Cardiac muscle cell (in vitro differentiated cells and primary cell): ENCODE results near the gene PTGIR. TPM values are rescaled to one million over a fixed set of nuclear protein-coding genes. Genes with fewer than 3 reads are reported as not detected.

Experiments
- DNase-seq, 2 donors: peaks; one replicate each; pipeline versions ENCODE4 v3.0.0 to v3.0.0-alpha.2; 2010 to 2017; ENCODE audit warnings: low read depth in 1 of 2, low spot score in 1 of 2
- H3K27ac ChIP-seq: fragments of 200-600 bp; sonication (generic); 2 replicates; pipeline ENCODE4 v1.5.1; 2016
- H3K27me3 ChIP-seq: fragments of 200-600 bp; sonication (generic); 2 replicates; pipeline ENCODE4 v1.6.0; 2016; ENCODE audit warnings: control low read depth
- H3K36me3 ChIP-seq: fragments of 200-600 bp; sonication (generic); 2 replicates; pipeline ENCODE4 v1.5.1; 2016; ENCODE audit warnings: control low read depth
- H3K4me1 ChIP-seq: fragments of 200-600 bp; sonication (generic); 2 replicates; pipeline ENCODE4 v1.8.1; 2017; ENCODE audit warnings: low read depth, mild to moderate bottlenecking, mixed run types
- H3K4me3 ChIP-seq: fragments of 200-600 bp; sonication (generic); 2 replicates; pipeline ENCODE4 v1.5.1; 2016; ENCODE audit warnings: mild to moderate bottlenecking
- H3K9me3 ChIP-seq: fragments of 200-600 bp; sonication (generic); 2 replicates; pipeline ENCODE4 v1.5.1; 2017; ENCODE audit warnings: low read depth, mild to moderate bottlenecking, control low read depth
- polyA plus RNA-seq: library from polyadenylated mRNA; unstranded; fragments of >200 nt; fragmentation: Nextera tagmentation; extraction: Ambion mirVana; gene quantifications from 2 replicates; pipeline ENCODE4 v1.2.1, GENCODE V29; 2016
- total RNA-seq: library from RNA; depleted of rRNA; stranded (reverse); fragments of >200 nt; gene quantifications from 2 replicates; pipeline ENCODE4 v1.2.3, GENCODE V29; 2016
- TF ChIP-seq, protein P1 (sequence below): IDR thresholded peaks from 2 replicates; pipeline ENCODE4 v1.5.1; 2012; ENCODE audit warnings: low read depth, mild to moderate bottlenecking, low read length

The PTGIR gene, protein sequence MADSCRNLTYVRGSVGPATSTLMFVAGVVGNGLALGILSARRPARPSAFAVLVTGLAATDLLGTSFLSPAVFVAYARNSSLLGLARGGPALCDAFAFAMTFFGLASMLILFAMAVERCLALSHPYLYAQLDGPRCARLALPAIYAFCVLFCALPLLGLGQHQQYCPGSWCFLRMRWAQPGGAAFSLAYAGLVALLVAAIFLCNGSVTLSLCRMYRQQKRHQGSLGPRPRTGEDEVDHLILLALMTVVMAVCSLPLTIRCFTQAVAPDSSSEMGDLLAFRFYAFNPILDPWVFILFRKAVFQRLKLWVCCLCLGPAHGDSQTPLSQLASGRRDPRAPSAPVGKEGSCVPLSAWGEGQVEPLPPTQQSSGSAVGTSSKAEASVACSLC
- total RNA-seq (0.12 and 0.35 TPM in 2 replicates), polyA plus RNA-seq (0.82 TPM in 1 of 2 replicates, not detected in the other)

DNA sequence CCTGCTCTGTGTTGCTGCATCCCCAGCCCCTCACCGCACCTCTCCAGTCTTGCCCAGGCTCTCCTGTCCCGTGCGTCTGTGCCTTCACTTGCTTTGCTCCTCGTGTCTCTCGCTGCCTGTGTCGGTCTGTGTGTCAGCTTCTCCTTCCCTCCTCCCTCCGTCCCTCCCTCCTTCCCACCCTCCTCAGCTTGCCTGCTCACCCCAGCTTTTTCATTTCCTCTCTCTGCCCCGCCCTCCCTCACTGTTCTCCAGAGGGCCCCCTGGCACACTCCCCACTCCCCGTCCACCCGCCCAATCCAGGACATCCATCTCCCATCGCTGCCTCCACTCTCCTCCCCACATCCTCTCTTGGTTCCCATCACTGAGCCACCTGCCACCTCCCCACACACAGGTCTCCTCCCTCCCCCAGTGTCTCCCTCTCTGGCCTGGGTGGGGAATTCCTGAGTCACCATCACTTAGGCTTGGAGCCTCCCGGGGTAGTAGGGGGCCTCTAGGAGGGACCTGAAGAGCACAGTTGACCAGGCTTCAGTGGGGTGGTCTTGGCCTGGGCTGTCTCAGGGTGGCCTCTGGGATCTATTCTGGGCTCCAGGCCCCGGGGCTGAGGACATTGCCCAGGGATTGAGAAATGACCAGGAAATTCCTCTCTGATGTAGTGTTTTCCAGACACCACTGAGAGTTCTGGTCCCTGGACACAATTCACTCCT, at the start of gene PTGIR:
PTGIR (minus strand) TSS at position 132 of the 704 bp plus-strand sequence. CDS start 864 bp downstream, outside the sequence.
- H3K36me3 ChIP-seq: no peaks in the 10 kb centered on the region
- peak in 1 of 2 donors; percentile 90 for DNase-seq
- H3K4me3 ChIP-seq: no peak within 1 kb of the TSS
- no peaks in the 10 kb centered on the region for H3K27me3 ChIP-seq
- TF ChIP-seq, protein P1, sequence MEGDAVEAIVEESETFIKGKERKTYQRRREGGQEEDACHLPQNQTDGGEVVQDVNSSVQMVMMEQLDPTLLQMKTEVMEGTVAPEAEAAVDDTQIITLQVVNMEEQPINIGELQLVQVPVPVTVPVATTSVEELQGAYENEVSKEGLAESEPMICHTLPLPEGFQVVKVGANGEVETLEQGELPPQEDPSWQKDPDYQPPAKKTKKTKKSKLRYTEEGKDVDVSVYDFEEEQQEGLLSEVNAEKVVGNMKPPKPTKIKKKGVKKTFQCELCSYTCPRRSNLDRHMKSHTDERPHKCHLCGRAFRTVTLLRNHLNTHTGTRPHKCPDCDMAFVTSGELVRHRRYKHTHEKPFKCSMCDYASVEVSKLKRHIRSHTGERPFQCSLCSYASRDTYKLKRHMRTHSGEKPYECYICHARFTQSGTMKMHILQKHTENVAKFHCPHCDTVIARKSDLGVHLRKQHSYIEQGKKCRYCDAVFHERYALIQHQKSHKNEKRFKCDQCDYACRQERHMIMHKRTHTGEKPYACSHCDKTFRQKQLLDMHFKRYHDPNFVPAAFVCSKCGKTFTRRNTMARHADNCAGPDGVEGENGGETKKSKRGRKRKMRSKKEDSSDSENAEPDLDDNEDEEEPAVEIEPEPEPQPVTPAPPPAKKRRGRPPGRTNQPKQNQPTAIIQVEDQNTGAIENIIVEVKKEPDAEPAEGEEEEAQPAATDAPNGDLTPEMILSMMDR: no peak
- H3K27ac ChIP-seq: peak within 1 kb of the TSS; percentile 45
- peaks cover 16% of the 10 kb centered on the region for H3K4me1 ChIP-seq
- H3K9me3 ChIP-seq: no peaks in the 10 kb centered on the region

DNA sequence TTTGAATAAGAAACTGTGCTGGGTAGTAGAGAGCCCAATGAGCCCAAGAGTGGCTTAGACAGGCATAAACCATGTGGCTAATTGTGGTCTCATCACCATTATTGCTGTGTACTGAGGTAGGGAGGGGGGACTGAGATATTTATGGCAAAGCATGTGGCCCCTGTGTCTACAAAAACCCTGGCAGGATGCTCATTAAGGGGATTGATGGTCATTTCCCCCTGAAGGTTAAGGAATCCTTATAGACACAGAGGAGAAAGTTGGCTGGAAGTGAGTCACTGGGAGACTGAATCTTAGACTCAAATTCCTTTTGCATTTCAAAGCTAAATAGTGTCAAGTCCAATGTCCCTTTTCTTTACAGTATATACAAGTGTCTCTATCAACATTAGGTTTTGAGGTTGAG, 45.9 kb upstream of the PTGIR start:
- Histone ChIP-seq H3K4me1 (no peaks in the 10 kb centered on the region), H3K36me3 (peaks cover 2% of the 10 kb centered on the region), H3K27me3 (no peaks in the 10 kb centered on the region), H3K4me3 (no peak overlapping the region), H3K9me3 (no peaks in the 10 kb centered on the region), H3K27ac (no peak overlapping the region)
- TF ChIP-seq, protein P1: no peak
- DNase-seq: no peak

DNA sequence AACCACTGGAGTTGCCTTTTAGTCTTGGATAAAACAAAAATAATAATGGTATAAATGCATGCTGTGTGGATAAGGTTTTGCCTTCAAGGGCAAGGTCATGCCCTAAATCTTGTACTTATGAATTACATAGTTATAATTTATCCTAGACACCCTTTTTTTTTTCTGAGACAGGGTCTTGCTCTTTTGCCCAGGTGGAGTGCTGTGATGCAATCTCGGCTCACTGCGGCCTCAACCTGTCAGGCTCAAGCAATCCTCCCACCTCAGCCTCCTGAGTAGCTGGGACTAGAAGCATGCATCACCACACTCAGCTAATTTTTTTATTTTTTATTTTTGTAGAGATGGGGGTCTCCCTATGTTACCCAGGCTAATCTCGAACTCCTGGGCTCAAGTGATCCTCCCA, 43.8 kb upstream of the PTGIR start:
- no peak overlapping the region for H3K4me3 ChIP-seq
- TF ChIP-seq, protein P1: no peak
- no peaks in the 10 kb centered on the region for H3K9me3 ChIP-seq
- H3K4me1 ChIP-seq: no peaks in the 10 kb centered on the region
- peaks cover 1% of the 10 kb centered on the region for H3K36me3 ChIP-seq
- no peak for DNase-seq
- H3K27me3 ChIP-seq: no peaks in the 10 kb centered on the region
- no peak overlapping the region for H3K27ac ChIP-seq

DNA sequence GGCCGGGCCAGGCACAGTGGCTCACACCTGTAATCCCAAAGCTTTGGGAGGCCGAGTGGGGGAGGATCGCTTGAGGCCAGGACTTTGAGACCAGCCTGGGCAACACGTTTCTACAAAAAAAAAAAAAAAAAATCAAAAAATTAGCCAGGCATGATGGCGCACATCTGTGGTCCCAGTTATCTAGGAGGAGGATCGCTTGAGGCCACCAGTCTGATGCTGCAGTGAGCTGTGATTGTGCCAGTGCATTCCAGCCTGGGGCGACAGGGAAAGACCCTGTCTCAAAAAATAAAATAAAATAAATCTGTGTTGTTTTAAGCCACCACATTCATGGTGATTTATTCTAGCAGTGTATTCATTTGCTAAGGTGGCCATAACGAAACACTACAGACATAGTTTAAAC, 40.2 kb upstream of the PTGIR start:
- TF ChIP-seq, protein P1: no peak
- no peak for DNase-seq
- no peaks in the 10 kb centered on the region for H3K27me3 ChIP-seq
- H3K9me3 ChIP-seq: no peaks in the 10 kb centered on the region
- H3K4me1 ChIP-seq: peaks cover 3% of the 10 kb centered on the region
- H3K4me3 ChIP-seq: no peak overlapping the region
- H3K36me3 ChIP-seq: no peaks in the 10 kb centered on the region
- H3K27ac ChIP-seq: no peak overlapping the region

DNA sequence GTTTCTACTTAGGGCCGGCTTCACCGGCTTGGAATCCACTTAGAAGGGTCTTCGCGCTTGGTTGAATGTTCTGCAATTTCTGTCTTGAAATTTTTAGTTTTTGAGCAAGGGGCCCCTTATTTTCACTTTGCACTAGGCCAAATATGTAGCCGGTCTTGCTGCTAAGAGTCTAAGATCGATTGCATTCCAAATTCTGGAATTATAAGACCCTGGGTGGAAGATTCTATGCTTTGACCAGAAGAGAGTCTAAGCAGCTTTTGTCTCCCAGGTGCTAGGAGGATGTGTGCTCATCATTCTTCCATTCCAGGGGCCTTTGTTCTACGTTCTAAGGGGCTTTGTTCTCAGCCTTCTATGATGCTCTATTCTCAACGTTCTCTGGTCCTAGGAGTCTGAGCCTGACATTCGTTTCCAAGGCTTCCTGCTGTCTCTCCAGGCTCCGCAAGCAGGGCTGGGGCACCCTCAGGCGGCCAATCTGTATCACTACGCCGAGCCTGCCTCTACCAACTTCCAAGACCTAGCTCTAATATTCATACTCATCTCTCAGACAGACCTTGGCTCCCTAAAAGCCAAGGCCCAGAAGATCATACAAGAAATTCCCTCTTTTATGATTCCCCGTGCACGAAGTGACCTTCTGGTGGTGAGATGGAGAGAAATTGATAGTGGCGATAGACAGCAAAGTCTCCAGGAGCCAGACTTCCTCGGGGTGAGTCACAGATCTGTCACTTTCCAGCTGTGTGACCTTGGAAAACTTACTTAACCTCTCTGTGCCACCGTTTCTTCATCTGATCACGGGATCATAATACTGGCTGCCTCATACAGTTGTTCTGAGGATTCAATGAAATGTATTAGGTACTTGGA, 37.1 kb upstream of the PTGIR start:
- TF ChIP-seq, protein P1: peak; percentile 93
- H3K27ac ChIP-seq: peak overlapping the region; percentile 8

More for the DNA sequence above, 37.1 kb upstream of the PTGIR start:
- H3K9me3 ChIP-seq: no peaks in the 10 kb centered on the region
- no peaks in the 10 kb centered on the region for H3K36me3 ChIP-seq
- DNase-seq: peak; percentile 90 to 95
- H3K27me3 ChIP-seq: no peaks in the 10 kb centered on the region
- H3K4me3 ChIP-seq: no peak overlapping the region
- peaks cover 9% of the 10 kb centered on the region for H3K4me1 ChIP-seq
